ENCODE data around the gene MBD6.

DNA sequence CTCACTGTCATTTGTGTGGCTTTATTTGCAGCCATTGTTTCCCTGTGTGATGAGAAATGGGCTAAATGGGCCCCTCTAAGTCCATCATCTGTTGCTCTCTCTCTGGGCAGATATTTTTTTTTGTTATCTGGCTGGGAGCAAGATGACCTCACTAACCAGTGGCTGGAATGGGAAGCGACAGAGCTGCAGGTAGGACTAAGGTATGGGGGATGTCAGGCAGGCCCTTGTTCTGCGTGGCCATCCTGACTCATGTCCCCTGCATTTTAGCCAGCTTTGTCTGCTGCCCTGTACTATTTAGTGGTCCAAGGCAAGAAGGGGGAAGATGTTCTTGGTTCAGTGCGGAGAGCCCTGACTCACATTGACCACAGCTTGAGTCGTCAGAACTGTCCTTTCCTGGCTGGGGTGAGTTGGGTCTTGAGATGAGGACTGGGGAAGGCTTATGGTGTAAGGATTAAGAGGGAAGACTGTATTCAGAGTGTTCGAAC is 33.4 kb upstream of the MBD6 start:
- TF ChIP-seq HDGF (IDR thresholded peaks at IDR 0.05; ENCODE audit: borderline replicate concordance) (no peak), SP1 (IDR thresholded peaks at IDR 0.05) (no peak)

Data from HEK293T (cell line).